IPS-18a (cell line): ENCODE measurements around the gene AGPAT2.

ENCODE experiments used
- H3K27ac ChIP-seq: one replicate; pipeline ENCODE4 v1.5.1; 2013; ENCODE audit warnings: low read length
- H3K27me3 ChIP-seq: one replicate; pipeline ENCODE4 v1.6.1; 2013; ENCODE audit warnings: mild to moderate bottlenecking, low read length; ENCODE audit not compliant: control insufficient read depth, insufficient read depth
- H3K36me3 ChIP-seq: one replicate; pipeline ENCODE4 v1.6.1; 2013; ENCODE audit warnings: low read depth, low read length; ENCODE audit not compliant: control insufficient read depth
- H3K4me1 ChIP-seq: one replicate; pipeline ENCODE4 v1.6.1; 2013; ENCODE audit warnings: low read depth, low read length; ENCODE audit not compliant: control insufficient read depth
- H3K4me3 ChIP-seq: one replicate; pipeline ENCODE4 v1.5.1; 2013; ENCODE audit warnings: low read length
- H3K9ac ChIP-seq: one replicate; pipeline ENCODE4 v1.6.1; 2013; ENCODE audit warnings: mild to moderate bottlenecking, low read length, moderate library complexity
- H3K9me3 ChIP-seq: one replicate; pipeline ENCODE4 v1.6.1; 2013; ENCODE audit warnings: low read depth, low read length; ENCODE audit not compliant: control insufficient read depth

The AGPAT2 gene

GRCh38 chr9:136696502-136696901 lies 9.2 kb upstream of the AGPAT2 start:
- Histone ChIP-seq H3K36me3 (no peaks in the 10 kb centered on the region), H3K4me3 (no peak overlapping the region), H3K9ac (no peak overlapping the region), H3K27ac (no peak overlapping the region), H3K4me1 (peaks cover 6% of the 10 kb centered on the region), H3K27me3 (peaks cover 13% of the 10 kb centered on the region), H3K9me3 (no peaks in the 10 kb centered on the region)

GRCh38 chr9:136695955-136696354 lies 8.7 kb upstream of the AGPAT2 start:
- H3K36me3 ChIP-seq, result no peaks in the 10 kb centered on the region
- H3K4me1 ChIP-seq, result peaks cover under 1% of the 10 kb centered on the region
- peaks cover 7% of the 10 kb centered on the region for H3K27me3 ChIP-seq
- H3K4me3 ChIP-seq, result no peak overlapping the region
- H3K27ac ChIP-seq, result no peak overlapping the region
- no peak overlapping the region for H3K9ac ChIP-seq
- no peaks in the 10 kb centered on the region for H3K9me3 ChIP-seq

GRCh38 chr9:136695435-136695895 lies 8.2 kb upstream of the AGPAT2 start:
- no peaks in the 10 kb centered on the region for H3K4me1 ChIP-seq
- H3K4me3 ChIP-seq, result no peak overlapping the region
- H3K9me3 ChIP-seq, result no peaks in the 10 kb centered on the region
- no peak overlapping the region for H3K9ac ChIP-seq
- H3K27me3 ChIP-seq, result peaks cover 2% of the 10 kb centered on the region
- H3K36me3 ChIP-seq, result no peaks in the 10 kb centered on the region
- H3K27ac ChIP-seq, result no peak overlapping the region

- Histone ChIP-seq H3K27ac (no peak overlapping the region), H3K4me3 (no peak overlapping the region), H3K4me1 (no peaks in the 10 kb centered on the region), H3K36me3 (no peaks in the 10 kb centered on the region), H3K27me3 (no peaks in the 10 kb centered on the region), H3K9ac (no peak overlapping the region), H3K9me3 (no peaks in the 10 kb centered on the region)
Observed at GRCh38 chr9:136694872-136695247, 7.6 kb upstream of the AGPAT2 start.

GRCh38 chr9:136694163-136694871 lies 7.1 kb upstream of the AGPAT2 start:
- Histone ChIP-seq H3K4me3 (no peak overlapping the region), H3K36me3 (no peaks in the 10 kb centered on the region), H3K9me3 (no peaks in the 10 kb centered on the region), H3K9ac (no peak overlapping the region), H3K27ac (no peak overlapping the region), H3K4me1 (no peaks in the 10 kb centered on the region), H3K27me3 (no peaks in the 10 kb centered on the region)

GRCh38 chr9:136693490-136694162 lies 6.4 kb upstream of the AGPAT2 start:
- no peaks in the 10 kb centered on the region for H3K9me3 ChIP-seq
- no peak overlapping the region for H3K4me3 ChIP-seq
- no peaks in the 10 kb centered on the region for H3K27me3 ChIP-seq
- no peak overlapping the region for H3K27ac ChIP-seq
- H3K36me3 ChIP-seq, result no peaks in the 10 kb centered on the region
- no peak overlapping the region for H3K9ac ChIP-seq
- H3K4me1 ChIP-seq, result no peaks in the 10 kb centered on the region

- Histone ChIP-seq H3K9ac (no peak overlapping the region), H3K27ac (no peak overlapping the region), H3K4me1 (no peaks in the 10 kb centered on the region), H3K4me3 (no peak overlapping the region), H3K27me3 (no peaks in the 10 kb centered on the region), H3K9me3 (no peaks in the 10 kb centered on the region), H3K36me3 (no peaks in the 10 kb centered on the region)
Observed at GRCh38 chr9:136693135-136693489, 5.9 kb upstream of the AGPAT2 start.

GRCh38 chr9:136692185-136693134 lies 5.2 kb upstream of the AGPAT2 start:
- Histone ChIP-seq H3K9ac (no peak overlapping the region), H3K27me3 (no peaks in the 10 kb centered on the region), H3K4me1 (no peaks in the 10 kb centered on the region), H3K36me3 (no peaks in the 10 kb centered on the region), H3K4me3 (no peak overlapping the region), H3K9me3 (no peaks in the 10 kb centered on the region), H3K27ac (no peak overlapping the region)

- no peaks in the 10 kb centered on the region for H3K4me1 ChIP-seq
- no peaks in the 10 kb centered on the region for H3K27me3 ChIP-seq
- no peak overlapping the region for H3K4me3 ChIP-seq
- H3K36me3 ChIP-seq, result no peaks in the 10 kb centered on the region
- no peaks in the 10 kb centered on the region for H3K9me3 ChIP-seq
- H3K27ac ChIP-seq, result no peak overlapping the region
- no peak overlapping the region for H3K9ac ChIP-seq
Observed at GRCh38 chr9:136691316-136692184, 4.3 kb upstream of the AGPAT2 start.

- H3K9ac ChIP-seq, result no peak overlapping the region
Observed at GRCh38 chr9:136690806-136691261, 3.6 kb upstream of the AGPAT2 start.

More at GRCh38 chr9:136690806-136691261, 3.6 kb upstream of the AGPAT2 start:
- Histone ChIP-seq H3K4me1 (peaks cover 5% of the 10 kb centered on the region), H3K9me3 (no peaks in the 10 kb centered on the region), H3K36me3 (no peaks in the 10 kb centered on the region), H3K27me3 (peaks cover 7% of the 10 kb centered on the region), H3K4me3 (no peak overlapping the region), H3K27ac (no peak overlapping the region)
